ENCODE measurements around the gene RRP15.

The RRP15 gene, protein sequence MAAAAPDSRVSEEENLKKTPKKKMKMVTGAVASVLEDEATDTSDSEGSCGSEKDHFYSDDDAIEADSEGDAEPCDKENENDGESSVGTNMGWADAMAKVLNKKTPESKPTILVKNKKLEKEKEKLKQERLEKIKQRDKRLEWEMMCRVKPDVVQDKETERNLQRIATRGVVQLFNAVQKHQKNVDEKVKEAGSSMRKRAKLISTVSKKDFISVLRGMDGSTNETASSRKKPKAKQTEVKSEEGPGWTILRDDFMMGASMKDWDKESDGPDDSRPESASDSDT

DNA sequence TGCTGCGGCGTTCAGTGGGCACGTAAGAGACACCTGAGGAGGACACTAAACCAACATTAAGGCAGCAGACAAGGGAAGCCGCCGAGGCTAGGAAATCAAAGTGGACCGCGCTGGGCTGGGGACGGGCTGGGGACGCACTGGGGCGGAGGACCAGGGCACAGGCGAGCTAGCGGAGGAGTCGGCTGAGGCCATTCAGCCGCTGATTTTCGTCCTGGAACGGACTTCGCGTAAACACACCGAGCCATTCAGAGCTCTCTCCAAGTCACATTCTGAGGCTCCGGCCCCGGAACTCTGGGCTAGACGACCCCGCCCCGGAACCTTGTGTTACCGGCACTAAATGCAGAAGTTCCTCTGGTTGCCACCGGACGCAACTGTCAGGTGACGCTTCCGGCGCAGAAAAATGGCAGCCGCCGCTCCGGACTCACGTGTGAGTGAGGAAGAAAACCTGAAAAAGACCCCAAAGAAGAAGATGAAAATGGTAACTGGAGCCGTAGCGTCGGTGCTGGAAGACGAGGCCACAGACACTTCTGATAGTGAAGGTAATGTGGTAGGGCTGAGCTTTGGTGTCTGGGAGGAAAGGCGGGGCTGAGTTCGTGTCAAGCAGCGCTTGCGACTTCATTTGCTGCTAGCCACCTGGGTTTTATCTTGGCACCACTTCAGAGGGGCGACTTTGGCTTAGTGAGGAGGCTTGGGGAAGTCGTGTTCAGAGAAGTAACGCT is at the start of gene RRP15:
Gene RRP15 (plus strand): TSS at position 377 of the 719 bp plus-strand sequence. CDS start 24 bp downstream, at position 401.
- in situ Hi-C loops (cut with MboI; ENCODE audit: low sequenced_read_pairs): no loop called here

DNA sequence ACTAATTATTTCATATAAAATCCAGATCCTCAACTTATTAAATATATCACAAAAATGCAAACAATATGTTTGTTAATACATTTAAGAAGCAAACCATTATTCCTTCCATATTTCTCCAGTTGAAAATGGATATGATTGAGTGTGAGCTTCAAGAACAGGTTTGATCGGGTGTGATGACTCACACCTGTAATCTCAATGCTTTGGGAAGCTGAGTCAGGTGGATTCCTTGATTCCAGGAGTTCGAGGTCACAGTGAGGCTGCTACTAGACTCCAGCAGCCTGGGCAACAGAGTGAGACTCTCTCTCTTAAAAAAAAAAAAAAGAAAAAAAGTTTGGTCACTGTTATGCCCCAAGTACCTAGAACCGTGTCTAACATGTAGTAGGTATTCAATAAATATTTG is 42.9 kb upstream of the RRP15 start:
- in situ Hi-C loops (cut with MboI; ENCODE audit: low sequenced_read_pairs): no loop called here

DNA sequence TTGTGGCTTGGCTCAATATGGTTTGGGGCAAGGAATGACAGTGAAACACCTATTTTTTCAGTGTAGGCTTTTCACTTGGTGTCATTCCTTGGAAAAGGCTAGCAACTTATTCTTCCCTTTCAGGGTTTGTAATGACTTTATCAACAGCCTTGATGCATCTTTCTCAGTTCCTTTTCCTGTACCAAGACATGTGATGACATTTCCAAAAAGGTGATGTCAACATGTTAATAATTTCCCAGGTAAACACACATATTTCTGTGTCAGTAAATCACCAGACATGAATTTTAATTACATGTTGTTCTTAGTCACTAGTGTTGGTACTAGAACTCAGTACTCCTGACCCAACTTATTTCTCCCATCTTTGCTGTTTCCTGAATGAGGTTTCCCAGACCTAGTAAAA is 37.8 kb upstream of the RRP15 start:
- in situ Hi-C loops (cut with MboI; ENCODE audit: low sequenced_read_pairs): no loop called here

DNA sequence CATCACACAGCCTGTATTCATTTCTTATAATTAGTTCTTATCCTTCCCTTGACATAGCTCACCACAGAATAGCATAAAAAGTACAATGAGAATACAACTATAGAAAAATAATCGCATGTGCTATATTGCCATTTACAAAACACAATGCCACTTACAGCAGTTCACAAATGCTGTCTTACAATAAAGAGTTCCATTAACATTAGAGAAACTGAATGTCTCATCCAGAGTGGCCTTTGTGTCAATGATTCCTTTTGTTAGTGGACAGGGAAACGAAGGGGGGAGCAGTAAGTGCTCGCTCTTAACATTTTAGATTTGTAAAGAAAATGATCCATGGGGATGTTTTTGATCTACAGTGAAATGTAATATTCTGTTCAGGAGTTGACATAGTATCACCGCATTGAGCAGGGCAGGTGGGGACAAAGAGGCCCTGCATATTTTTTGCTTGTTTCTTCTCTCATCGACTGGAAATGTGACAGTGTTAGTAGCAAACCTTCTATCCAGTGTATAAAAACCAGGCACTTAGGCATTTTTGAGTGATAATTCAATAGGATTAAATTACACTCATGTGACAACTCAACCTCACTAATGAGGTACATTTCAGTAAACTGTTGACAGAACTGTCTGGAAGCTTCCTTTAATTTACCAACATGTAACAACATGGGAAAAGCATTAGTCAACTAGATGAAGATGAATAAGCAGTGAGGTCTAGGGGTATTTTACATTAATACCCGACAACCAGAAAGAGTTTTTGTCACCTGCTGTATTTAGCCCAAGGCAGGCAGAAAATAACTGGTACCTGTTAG is 35.6 kb upstream of the RRP15 start:
- in situ Hi-C loops (cut with MboI; ENCODE audit: low sequenced_read_pairs): no loop called here

DNA sequence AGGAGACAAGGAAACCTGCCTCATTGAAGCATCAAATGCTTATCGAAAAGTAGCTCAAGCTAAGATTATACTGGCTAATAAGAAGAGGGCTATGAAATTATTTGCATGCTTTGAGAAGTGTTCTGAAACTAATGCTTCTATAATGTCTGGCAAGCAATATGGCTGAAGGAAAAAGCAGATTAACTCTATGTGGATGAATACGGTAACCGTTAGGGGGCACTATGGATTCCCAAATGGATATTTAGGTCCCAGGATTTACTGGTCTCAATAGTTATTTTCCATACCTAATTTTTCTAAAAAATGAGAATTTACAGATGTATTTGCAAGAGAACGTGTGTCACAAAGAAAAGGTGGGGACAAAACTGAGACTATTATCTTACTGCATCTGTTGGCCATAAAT is 34.6 kb upstream of the RRP15 start:
- in situ Hi-C loops (cut with MboI; ENCODE audit: low sequenced_read_pairs): no loop called here

DNA sequence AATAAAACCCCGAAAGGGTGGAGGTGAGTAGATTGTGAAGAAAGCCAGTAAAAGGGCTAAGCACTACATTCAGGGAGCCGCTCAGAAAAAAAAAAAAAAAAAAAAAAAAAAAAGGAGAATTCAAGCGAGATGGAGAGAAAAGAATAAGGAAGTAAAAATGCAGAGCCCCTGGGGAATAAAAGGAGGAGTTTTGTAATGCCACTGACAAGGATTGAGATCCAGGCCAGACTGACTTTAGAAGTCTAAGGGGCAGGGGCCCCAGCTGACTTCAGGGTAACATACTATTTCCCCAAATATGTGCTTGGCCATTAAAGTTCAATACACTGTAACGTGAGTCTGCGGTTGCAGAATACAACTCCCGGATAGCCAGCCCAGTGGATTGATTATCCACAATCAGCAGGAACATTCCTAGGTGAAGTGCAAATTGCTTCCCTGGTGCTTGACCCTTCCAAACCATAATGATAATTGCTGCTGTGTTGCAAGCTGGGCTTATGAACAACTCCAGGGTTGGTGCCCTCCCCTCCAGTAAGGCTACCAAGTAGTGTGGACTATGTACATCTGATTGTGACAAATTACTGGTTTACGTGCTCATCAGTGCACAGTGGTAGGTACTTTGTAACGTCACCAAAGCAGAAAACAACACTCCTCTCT is 30.7 kb upstream of the RRP15 start:
- in situ Hi-C loops (cut with MboI; ENCODE audit: low sequenced_read_pairs): no loop called here

DNA sequence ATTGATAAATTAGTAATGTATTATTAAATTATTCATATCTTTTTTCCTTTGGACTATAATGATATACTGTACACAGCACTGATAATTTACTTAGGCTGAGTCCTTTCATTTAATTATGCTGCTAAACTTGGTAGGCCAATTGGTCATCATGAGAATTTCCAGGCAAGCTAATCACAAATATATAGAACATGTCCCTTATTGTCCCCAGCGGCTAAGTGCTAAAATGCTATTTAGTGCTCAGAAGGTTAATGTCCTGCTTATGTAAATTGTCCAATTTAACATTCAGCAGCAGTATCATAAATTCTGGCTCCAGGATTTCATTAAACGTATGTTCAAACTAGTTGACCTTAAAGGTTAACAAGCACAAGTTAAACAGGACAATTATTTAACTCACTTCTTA is 30.0 kb upstream of the RRP15 start:
- in situ Hi-C loops (cut with MboI; ENCODE audit: low sequenced_read_pairs): no loop called here

DNA sequence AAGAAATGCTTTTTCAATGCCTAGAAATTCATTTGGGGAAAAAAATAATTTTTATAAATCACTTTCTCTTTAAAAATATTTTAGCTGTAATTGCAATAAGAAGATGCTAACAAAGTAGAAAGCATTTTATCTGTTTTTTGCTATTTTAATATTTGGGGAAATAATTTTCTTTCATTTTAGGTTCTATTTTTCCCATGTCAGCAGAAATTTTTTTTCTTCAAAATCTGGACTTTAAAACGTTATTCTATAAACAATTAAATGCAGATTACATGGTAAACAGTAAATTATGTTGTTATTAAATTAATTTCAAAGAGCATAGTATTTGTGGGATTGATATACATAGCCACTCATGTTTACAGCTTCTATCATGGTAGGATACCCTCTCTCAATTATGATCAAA is 27.7 kb upstream of the RRP15 start:
- in situ Hi-C loops (cut with MboI; ENCODE audit: low sequenced_read_pairs): no loop called here

DNA sequence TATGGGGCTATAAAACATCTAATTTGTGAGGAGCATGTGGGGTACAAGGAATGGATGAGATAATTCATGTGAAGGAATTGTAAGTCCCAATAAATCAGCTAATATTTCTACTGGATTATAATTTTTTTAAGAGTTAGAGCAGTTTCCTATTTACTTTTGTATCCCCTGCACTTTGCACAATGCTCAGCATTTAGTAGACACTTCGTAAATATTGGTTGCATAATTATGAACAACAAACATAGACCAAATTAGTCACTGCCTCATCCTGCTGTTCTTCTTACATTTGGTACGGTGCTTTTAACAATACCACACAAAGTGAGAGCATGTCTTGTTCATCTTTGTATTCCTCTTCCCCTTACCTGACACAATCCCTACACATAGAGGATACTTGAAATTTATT is 27.1 kb upstream of the RRP15 start:
- in situ Hi-C loops (cut with MboI; ENCODE audit: low sequenced_read_pairs): no loop called here

DNA sequence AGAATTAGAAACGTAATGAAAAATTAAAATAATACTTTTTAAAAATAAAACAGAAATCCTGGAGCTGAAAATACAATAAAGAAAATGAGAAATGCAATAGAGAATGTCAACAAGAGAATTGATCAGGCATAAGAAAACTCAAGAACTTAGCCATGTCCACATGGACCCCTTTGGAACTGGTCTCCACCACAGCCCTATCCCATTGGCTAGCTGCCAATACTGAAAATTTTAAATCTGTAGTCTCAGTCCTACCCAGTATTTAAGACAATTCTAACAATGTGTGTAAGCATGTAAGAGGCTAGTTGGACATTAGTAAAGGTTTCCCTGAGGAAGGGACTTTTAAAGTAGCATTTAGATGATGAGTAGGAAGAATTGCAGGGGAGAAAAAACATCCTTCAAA is 25.8 kb upstream of the RRP15 start:
- in situ Hi-C loops (cut with MboI; ENCODE audit: low sequenced_read_pairs): no loop called here

DNA sequence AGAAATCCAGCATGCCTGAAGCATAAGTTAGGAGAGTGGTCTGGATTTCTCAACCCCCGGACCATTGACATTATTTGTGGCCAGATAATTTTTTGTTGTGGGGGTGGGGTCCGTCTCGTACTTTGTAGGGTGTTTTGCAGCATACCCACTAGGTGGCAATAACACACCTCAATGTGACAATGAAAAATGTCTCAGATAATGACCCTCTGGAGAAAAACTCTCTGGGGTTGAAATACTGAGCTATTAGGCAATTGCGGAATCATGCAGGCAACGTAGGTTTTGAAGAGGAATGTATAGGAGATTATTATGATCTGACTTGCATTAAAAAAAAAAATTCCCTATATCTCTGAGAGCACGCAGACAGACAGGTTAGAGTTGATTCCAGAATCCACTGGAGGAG is 25.3 kb upstream of the RRP15 start:
- in situ Hi-C loops (cut with MboI; ENCODE audit: low sequenced_read_pairs): no loop called here

DNA sequence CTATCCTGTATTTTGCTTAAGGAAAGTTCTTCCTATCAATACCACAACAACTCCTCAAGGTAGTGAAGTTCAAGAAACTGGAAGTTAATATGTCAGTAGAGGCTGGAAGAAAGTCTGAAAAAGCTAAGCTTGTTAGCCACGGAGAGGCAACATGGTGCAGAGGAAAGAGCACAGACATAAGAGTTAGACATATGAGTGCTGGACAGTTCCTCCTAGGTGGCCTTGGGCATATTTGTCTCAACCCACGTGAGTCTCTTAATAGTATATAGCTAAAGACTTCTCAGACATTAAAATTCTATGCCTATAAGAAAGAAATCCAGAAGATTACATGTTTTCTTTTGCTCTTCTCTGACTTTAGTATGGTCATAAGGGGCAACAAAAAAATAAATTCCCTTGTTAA is 22.8 kb upstream of the RRP15 start:
- in situ Hi-C loops (cut with MboI; ENCODE audit: low sequenced_read_pairs): no loop called here

DNA sequence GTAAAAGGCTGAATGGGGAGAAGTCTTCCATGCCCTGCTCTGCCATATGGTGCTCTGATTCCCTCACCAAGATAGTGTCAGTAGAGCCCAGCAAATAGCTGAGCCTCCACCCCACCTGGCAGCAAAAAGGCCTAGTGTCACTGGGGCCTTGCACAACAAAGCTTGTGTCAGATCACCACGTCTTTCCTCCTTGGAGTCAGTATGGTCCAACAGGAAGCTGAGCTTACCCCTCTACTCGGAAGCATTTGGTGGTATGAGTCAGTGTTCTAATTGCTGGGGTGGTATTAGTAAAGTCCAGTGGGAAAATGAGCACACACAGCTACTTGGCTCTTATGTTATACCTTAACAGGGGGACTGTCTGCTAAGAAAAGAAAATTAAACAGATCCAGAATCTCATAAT is 18.7 kb upstream of the RRP15 start:
- in situ Hi-C loops (cut with MboI; ENCODE audit: low sequenced_read_pairs): no loop called here

DNA sequence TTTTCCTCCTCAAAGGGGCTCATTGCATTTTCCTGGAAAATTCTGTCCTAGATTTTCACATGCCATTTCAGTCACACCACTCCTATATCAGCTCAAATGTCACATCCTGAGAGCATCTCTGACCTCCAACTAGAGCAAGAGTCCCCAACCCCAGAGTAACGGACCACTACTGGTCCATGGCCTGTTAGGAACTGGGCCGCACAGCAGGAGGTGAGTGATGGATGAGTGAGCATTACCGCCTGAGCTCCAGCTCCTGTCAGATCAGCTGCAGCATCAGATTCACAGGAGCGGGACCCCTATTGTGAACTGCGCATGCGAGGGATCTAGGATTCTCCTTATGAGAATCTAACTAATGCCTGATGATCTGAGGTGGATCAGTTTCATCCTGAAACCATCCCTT is 12.7 kb upstream of the RRP15 start:
- in situ Hi-C loops (cut with MboI; ENCODE audit: low sequenced_read_pairs): no loop called here

DNA sequence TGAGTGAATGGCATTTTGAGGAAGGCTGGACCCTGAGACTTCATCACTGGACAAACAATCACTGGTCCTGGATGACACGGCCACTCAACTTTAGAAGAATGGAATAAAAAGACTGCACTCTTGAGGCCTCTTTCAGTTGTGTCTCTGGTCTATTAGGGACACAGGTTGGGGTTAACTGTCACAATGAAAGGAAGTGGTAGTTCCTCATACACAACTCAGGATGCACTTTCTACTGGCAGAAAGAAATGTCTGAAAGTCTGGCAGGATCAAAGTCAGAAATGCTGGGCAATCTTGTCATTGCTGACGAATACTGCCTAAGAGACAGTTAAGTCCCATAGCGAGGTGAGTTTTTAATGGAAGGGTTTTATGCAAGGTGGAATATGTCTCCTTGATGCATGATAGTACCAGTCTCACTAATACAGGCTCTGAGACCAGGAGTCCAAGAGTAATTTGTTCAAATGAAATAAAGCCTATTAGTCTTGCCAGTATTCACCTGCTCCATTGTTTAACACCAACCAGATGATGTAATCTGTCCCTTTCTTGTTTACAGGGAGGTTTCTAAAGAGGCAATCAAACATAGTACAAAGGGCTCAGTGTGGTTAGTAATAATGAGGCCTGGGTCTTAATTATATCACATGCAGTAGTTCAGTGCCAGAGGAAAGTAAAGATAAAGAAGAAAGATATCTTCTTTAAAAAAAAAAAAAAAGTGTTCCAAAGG is 11.2 kb upstream of the RRP15 start:
- in situ Hi-C loops (cut with MboI; ENCODE audit: low sequenced_read_pairs): no loop called here

DNA sequence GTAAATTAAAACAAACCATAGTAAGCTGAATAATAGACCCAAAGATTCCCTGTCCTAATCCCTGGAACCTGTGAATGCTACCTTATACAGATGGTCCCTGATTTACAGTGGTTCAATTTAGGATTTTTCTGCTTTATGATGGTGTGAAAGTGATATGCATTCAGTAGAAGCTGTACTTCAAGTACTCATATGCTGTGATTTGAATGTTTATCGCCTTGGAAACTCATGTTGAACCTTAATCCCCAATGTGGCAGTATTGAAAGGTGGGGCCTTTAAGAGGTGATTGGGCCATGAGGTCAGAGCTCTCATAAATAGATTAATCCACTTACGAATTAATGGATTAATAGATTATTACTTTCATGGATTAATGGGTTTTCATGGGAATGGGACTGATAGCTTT is 10.6 kb upstream of the RRP15 start:
- in situ Hi-C loops (cut with MboI; ENCODE audit: low sequenced_read_pairs): no loop called here

DNA sequence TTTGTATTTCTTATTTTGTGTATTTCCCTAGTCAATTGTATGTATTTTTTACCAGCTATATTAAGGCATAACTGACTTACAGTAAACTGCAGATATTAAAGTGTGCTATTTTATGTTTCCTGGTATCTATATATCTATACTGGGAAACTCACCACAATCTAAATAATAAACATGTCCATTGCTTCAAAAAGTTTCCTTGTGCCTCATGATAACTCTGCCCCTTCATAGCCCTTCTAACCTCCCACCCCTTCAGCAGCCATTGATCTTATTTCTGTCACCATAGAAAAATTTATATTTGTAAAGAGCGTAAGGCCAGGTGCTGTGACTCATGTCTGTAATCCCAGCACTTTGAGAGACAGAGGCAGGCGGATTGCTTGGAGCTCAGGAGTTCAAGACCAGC is 9.3 kb upstream of the RRP15 start:
- in situ Hi-C loops (cut with MboI; ENCODE audit: low sequenced_read_pairs): no loop called here

DNA sequence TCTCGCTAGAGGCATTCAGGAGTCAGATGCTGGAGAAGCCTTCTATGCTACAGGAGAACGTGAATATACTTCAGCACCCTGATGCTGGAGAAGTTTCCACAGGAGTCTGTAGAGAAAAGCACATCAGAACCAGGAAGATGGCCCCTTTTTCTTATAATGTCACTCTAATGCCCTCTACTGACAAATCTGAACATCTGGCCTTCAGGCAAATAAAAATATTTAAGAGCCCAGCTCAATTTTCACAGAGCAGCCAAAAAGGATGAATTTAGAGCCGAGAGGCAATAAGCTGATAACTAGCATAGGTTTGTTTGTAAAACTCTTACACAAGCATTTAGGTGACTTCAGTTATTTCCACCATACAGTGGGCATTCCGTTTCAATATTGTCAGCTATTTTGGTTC is 3.8 kb upstream of the RRP15 start:
- in situ Hi-C loops (cut with MboI; ENCODE audit: low sequenced_read_pairs): no loop called here

DNA sequence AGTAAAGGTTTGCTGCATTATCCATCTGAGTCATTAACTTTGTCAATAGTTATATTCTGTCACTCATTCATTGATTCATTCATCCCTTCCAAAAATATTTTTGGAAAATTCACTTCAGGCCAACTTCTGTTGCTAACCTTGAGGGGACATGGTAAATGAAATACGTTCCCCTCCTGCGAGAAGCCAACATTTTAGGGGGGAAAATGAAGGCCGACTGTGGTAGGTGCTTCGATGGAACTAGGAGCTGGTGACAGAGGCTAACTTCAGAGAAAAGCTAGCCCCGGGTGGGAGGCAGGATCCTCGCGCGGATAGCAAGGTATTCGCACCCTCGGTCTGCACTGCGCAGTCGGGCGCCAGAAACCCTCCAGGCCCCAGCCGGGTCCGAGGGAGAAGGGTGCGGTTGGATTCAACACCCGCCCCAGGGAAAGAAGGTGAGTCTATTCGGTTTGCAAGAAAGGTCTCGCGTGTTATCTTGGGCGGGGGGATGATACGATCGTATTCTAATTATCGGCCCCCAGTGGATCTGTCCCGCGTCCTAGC is 646 bp upstream of the RRP15 start:
- in situ Hi-C loops (cut with MboI; ENCODE audit: low sequenced_read_pairs): no loop called here

DNA sequence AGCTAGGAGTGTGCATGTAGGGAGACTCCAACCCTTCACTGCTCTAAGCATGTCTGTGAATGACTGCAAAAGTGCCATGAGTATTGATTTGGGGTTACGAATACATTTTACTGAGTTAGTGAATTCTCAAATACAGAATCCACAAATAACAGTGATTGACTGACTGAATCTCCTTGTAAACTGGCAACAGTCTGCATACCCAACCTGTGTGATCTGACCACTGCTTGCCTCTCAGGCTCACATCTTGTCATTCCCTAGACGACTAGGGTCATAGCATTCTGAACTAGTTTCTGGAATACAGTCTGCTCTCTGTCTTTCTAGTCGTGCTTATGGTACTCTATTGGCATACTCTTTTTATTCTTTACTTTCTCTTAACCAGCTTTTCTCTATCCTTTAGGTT is 7.4 kb downstream of the RRP15 start:
- in situ Hi-C loops (cut with MboI; ENCODE audit: low sequenced_read_pairs): no loop called here

DNA sequence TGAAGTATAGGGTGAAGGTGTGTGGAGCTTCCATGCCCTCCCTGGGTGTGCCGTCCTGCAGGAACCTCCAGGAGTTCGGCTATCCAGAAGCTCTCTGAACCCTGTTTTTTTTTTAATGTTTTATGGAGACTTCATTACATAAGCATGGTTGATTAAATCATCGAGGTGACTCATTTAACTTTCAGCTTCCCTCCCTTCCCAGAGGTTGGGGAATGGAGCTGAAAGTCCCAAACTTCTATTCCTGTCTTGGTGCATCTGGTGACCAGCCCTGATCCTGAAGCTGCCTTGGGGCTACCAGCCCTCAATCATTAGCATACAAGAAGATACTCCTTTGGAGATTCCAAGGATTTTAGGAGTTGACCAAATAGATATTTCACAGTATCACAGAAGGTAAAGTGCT is 9.5 kb downstream of the RRP15 start:
- in situ Hi-C loops (cut with MboI; ENCODE audit: low sequenced_read_pairs): no loop called here
